WTC11 (cell line): Measurements from ENCODE around the gene ST6GALNAC3.

Experiments
- PRRX2 ChIP-seq: fragments of 250-450 bp; sonication (Bioruptor Pico); IDR thresholded peaks from 2 replicates; pipeline ENCODE4 v1.8.0; 2021; ENCODE audit warnings: mild to moderate bottlenecking
- TEAD4 ChIP-seq: sonication (generic); formaldehyde crosslinking; IDR thresholded peaks from 2 replicates; pipeline ENCODE4 v1.8.0; 2022; ENCODE audit warnings: mild to moderate bottlenecking, missing genetic modification reagents
- ZNF138 ChIP-seq: sonication (generic); formaldehyde crosslinking; conservative IDR thresholded peaks from 2 replicates; pipeline ENCODE4 v1.8.1; 2022; ENCODE audit warnings: mild to moderate bottlenecking, moderate library complexity, missing genetic modification reagents
- ZNF232 ChIP-seq: sonication (generic); formaldehyde crosslinking; IDR thresholded peaks from 2 replicates; pipeline ENCODE4 v1.8.0; 2022; ENCODE audit warnings: mild to moderate bottlenecking, missing genetic modification reagents
- ZNF263 ChIP-seq: sonication (generic); formaldehyde crosslinking; IDR thresholded peaks from 2 replicates; pipeline ENCODE4 v1.8.1; 2022; ENCODE audit warnings: low read depth, mild to moderate bottlenecking, moderate library complexity, missing genetic modification reagents
- TF ChIP-seq, protein P1 (sequence below): sonication (generic); formaldehyde crosslinking; IDR thresholded peaks from 2 replicates; pipeline ENCODE4 v1.8.0; 2023; ENCODE audit warnings: missing genetic modification reagents, mild to moderate bottlenecking, borderline replicate concordance
- TF ChIP-seq, protein P2 (sequence below): sonication (generic); formaldehyde crosslinking; IDR thresholded peaks from 2 replicates; pipeline ENCODE4 v1.8.1; 2022; ENCODE audit warnings: low read depth, missing genetic modification reagents, borderline replicate concordance
- TF ChIP-seq, protein P3 (sequence below): fragments of 200-600 bp; IDR thresholded peaks from 2 replicates; pipeline ENCODE4 v1.8.0; 2022; ENCODE audit warnings: antibody characterized with exemption

DNA sequence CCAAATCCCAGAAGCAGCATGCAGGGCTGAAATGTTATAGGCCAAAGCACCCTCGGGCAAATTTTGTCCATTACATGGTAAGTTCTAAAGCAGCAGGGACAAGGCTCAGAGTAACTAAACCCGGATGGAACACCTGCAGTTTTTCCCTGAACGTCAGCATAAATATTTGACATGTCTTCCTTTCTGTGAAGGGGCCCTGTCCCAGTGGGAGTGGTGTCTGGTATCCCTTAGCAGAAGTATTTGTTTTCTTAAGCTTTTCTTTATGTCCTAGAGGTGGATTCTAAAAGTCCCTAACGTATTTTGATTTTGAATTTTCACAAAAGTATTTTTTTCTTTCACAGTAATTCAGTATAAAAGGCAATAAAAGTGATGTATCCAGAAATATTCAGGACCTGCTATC is 223.9 kb downstream of the ST6GALNAC3 start:
- TF ChIP-seq ZNF138 (CRISPR knock-in tag) (no peak), TEAD4 (CRISPR knock-in tag) (no peak), ZNF232 (CRISPR knock-in tag) (no peak), ZNF263 (CRISPR knock-in tag) (no peak), PRRX2 (CRISPR knock-in tag) (no peak)
- TF ChIP-seq, protein P1, sequence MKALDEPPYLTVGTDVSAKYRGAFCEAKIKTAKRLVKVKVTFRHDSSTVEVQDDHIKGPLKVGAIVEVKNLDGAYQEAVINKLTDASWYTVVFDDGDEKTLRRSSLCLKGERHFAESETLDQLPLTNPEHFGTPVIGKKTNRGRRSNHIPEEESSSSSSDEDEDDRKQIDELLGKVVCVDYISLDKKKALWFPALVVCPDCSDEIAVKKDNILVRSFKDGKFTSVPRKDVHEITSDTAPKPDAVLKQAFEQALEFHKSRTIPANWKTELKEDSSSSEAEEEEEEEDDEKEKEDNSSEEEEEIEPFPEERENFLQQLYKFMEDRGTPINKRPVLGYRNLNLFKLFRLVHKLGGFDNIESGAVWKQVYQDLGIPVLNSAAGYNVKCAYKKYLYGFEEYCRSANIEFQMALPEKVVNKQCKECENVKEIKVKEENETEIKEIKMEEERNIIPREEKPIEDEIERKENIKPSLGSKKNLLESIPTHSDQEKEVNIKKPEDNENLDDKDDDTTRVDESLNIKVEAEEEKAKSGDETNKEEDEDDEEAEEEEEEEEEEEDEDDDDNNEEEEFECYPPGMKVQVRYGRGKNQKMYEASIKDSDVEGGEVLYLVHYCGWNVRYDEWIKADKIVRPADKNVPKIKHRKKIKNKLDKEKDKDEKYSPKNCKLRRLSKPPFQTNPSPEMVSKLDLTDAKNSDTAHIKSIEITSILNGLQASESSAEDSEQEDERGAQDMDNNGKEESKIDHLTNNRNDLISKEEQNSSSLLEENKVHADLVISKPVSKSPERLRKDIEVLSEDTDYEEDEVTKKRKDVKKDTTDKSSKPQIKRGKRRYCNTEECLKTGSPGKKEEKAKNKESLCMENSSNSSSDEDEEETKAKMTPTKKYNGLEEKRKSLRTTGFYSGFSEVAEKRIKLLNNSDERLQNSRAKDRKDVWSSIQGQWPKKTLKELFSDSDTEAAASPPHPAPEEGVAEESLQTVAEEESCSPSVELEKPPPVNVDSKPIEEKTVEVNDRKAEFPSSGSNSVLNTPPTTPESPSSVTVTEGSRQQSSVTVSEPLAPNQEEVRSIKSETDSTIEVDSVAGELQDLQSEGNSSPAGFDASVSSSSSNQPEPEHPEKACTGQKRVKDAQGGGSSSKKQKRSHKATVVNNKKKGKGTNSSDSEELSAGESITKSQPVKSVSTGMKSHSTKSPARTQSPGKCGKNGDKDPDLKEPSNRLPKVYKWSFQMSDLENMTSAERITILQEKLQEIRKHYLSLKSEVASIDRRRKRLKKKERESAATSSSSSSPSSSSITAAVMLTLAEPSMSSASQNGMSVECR (CRISPR knock-in tag), result no peak
- TF ChIP-seq, protein P2, sequence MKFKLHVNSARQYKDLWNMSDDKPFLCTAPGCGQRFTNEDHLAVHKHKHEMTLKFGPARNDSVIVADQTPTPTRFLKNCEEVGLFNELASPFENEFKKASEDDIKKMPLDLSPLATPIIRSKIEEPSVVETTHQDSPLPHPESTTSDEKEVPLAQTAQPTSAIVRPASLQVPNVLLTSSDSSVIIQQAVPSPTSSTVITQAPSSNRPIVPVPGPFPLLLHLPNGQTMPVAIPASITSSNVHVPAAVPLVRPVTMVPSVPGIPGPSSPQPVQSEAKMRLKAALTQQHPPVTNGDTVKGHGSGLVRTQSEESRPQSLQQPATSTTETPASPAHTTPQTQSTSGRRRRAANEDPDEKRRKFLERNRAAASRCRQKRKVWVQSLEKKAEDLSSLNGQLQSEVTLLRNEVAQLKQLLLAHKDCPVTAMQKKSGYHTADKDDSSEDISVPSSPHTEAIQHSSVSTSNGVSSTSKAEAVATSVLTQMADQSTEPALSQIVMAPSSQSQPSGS (CRISPR knock-in tag), result no peak
- TF ChIP-seq, protein P3, sequence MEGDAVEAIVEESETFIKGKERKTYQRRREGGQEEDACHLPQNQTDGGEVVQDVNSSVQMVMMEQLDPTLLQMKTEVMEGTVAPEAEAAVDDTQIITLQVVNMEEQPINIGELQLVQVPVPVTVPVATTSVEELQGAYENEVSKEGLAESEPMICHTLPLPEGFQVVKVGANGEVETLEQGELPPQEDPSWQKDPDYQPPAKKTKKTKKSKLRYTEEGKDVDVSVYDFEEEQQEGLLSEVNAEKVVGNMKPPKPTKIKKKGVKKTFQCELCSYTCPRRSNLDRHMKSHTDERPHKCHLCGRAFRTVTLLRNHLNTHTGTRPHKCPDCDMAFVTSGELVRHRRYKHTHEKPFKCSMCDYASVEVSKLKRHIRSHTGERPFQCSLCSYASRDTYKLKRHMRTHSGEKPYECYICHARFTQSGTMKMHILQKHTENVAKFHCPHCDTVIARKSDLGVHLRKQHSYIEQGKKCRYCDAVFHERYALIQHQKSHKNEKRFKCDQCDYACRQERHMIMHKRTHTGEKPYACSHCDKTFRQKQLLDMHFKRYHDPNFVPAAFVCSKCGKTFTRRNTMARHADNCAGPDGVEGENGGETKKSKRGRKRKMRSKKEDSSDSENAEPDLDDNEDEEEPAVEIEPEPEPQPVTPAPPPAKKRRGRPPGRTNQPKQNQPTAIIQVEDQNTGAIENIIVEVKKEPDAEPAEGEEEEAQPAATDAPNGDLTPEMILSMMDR, result no peak
